ENCODE results near the gene TRAPPC3.

The TRAPPC3 gene

DNA sequence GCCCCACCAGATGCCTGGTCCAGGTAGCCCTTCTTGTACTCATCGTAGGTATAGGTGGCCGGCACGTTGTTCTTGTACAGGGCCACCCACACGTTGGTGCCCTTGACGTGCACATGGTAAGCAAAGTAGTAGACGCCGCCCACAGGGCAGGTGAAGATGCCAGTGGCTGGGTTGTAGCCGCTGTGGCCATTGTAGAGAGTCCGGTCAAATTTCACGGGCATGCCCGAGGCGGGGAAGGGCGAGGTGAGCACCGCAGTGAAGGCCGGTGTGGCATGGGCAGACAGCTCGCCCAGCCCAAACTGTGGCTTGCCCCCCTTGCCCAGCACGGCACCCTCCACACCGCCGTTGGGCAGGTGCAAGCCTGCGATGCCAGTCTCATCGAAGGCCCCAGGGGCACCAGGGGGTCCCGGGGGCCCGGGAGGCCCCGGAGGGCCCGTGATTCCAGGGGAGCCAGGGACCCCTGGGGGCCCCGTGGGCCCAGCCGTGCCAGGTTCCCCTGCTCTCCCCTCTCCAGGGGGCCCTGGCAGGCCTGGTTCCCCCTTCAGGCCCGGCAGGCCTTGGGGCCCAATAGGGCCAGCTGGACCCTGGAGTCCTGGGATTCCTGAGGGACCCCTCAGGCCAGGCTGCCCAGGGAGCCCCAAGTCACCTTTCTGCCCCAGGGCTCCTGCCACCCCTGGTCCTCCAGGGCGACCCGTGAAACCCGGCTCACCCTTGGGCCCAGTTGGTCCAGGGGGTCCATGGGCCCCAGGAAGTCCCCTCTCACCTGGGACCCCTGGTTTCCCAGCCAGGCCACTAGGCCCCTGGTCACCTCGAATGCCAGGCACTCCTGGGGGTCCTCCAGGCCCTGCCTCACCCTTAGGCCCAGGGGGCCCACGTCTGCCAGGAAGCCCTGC is 51.3 kb downstream of the TRAPPC3 start:
- DNase-seq = no peak

DNA sequence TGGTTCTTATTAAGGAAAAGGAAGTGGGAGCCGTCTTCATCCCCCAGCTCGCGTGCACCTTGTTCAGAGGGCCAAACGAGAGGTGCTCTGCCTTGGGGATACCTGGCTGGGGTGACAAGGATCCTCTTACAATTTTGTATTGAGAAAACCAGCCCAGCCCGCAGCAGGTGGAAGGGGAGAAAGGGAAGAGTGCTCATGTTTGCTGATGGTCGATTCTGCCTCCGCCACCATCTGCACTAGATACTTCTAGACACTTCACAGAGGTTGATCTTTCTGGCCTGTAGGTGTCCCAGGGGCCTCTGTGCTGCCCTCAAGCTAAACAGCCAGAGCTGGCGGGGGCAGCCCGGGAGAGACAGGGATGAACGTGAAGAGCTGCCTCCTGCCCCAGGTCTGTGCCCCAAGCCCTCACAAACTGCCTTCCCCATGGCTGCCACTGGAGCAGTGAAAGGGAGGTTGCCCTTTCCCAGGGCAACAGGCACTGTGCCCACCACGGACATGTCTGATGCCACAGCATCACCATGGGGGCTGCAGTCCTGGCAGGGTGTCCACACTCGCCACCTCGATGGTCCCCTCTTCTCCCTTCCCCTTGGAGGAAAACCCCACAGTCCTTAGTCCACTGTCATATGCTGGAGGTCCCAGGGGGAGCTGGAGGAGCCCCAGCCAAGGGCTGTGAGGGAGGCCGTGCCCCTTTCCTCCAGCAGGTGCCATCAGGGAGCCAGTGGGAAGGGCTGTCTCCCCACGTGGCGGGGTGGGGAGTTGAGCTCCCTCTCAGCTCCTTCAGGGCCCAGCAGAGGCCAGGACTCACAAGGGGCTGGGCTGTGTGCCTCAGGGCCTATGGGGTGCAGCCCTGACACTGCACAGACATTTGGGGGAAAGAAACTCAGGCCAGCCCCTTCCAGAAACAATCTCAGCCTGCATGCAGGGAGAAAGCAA is 52.5 kb downstream of the TRAPPC3 start:
- no peak for DNase-seq

DNA sequence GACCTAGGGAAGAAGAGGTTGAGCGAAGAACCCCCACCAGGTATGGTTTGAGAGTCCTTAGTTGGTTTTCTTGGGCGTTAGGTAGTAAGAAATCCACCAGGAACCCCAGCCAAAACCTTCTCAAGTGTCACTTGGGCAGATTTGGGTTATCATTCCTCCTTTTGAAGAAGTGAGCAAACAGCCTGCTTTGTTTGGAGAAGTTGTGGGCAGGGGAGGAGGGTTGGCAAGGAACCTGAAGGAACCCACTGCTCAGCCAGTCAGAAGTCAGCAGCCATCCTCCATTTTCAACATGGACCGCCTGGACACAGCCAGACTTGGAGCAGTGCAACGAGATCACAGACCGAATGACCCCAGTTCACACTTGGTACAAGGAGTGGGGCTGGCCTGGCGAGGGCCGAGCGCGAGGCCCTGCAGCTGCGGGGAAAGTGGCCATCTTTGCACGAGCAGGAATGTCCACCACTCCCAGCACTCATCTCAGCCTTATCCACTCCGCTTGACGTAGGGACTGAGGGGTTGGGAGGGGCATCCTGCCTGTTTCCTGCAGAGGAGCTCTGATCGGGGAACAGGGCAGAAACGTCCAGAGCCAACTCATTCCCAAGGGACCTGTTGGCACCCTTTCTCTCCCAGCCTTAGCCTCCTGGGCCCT is 53.4 kb downstream of the TRAPPC3 start:
- DNase-seq = no peak

DNA sequence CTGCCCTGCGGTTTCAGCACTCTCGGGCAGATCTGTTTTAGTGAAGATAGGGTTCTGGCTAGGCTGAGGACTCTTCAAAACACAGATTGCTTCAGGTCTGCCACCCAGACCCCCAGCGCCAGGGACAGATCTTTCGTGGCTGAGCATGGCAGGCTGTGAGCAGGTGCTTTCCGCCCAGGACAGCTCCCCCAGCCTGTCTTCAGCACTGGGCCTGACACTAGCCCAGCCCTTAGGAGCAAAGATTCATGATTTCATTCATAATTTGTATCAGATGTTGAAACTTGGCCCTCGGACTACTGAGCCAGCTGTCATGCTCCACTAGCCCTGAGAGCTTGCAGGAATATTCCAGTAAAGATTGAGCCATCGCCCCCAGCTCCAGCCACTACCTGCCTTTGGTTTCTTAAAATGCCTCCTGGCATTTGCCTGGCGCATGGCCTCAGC is 54.6 kb downstream of the TRAPPC3 start:
- no peak for DNase-seq

DNA sequence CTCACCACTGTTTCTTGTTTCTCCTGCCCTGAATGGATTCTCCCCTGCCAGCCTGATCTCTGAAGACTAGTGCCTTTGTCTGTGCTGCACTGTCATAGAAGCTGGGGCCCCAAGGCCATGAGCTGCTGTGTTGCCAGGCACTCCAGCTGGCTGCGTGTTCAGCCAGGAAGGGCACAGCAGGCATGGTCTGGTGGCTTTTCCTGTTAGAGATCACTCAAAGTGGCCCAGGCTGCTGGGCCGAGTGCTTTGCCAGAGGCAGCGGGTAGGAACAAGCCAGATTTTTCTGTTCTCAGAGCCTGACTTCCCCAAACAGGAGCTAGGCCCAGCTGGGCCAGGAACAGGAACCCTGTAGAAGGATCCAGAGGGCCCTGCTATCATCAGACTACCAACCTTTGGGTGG is 55.4 kb downstream of the TRAPPC3 start:
- no peak for DNase-seq

DNA sequence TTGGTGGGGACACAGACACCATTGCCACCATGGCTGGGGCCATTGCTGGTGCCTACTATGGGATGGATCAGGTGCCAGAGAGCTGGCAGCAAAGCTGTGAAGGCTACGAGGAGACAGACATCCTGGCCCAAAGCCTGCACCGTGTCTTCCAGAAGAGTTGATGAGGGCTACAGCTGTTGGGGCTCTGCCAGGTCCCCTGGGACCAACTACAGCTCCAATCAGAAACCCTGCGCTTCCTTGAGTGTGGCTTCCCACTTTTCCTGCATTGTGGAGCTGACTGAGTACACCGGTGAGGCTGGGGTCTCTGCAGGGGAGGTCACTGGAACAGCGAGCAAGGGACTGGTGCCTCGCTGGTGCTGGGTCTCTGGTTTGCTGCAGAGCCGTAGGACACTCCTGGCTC is 56.1 kb downstream of the TRAPPC3 start:
- no peak for DNase-seq

DNA sequence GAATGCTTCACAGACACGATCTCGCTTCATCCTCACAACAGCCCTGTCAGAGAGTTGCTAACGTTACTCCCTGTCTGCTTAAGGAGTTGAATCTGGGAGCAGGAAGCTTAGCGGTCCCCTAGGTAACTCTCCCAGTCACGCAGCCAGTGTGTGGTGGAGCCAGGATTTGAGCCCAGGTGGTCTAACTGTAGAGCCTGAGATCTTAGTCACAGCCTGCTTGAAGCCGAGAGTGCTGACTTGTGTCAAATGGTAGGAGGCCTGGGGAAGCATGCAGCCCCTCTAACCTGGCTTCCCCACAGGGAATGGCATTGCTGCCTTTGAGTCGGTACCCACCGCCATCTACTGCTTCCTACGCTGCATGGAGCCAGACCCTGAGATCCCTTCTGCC is 56.5 kb downstream of the TRAPPC3 start:
- DNase-seq = no peak

DNA sequence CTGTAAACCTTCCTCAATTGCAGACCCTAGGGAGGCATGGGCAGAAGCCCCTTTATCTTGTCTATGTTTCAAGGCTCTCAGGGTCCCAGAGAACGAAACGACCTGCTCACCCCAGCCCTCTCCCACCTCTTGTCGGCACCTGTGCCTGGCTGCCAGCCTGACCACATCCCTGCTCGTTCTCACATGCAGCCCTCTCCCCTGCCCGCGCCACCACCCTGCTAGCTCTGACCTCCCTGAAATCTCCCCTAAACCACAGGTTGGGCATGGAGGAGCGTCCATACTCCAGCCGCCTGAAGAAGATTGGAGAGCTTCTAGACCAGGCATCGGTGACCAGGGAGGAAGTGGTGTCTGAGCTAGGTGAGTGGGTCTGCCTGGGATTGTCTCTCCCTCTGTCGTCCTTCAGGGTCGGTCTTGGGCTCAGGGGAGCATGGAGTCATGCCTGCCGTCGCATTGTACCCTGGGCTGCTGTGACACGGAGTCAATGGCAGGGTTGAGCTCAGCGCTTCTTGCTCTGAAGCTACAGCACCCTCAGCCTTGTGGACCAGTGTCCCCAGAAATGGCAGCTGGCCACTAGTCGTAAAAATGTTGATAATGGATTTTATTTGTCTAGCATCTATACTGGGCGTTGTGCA is 57.0 kb downstream of the TRAPPC3 start:
- no peak for DNase-seq

DNA sequence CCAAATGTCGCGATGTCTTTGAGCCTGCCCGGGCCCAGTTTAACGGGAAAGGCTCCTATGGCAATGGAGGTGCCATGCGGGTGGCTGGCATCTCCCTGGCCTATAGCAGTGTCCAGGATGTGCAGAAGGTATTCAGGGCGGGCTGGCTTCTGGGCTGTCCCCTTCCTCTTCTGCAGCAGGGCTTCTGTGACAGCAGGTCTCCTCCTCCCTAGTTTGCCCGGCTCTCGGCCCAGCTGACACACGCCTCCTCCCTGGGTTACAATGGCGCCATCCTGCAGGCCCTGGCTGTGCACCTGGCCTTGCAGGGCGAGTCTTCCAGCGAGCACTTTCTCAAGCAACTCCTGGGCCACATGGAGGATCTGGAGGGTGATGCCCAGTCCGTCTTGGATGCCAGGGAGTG is 57.6 kb downstream of the TRAPPC3 start:
- DNase-seq = no peak

DNA sequence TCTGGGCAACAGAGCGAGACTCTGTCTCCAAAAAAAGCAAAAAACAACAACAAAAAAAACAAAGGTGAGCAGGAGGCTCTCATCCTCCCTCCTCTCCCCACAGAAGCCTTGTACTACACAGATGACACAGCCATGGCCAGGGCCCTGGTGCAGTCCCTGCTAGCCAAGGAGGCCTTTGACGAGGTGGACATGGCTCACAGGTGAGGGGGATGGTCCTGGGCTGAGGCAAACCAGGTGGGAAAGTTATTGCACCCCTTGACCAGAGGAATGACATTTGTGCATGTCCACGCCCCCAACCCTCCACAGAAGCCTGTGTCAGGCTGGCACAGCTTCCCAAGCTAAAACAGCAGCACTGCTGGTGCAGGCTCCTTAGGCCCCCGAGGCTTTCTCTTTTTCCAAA is 58.1 kb downstream of the TRAPPC3 start:
- DNase-seq = no peak

DNA sequence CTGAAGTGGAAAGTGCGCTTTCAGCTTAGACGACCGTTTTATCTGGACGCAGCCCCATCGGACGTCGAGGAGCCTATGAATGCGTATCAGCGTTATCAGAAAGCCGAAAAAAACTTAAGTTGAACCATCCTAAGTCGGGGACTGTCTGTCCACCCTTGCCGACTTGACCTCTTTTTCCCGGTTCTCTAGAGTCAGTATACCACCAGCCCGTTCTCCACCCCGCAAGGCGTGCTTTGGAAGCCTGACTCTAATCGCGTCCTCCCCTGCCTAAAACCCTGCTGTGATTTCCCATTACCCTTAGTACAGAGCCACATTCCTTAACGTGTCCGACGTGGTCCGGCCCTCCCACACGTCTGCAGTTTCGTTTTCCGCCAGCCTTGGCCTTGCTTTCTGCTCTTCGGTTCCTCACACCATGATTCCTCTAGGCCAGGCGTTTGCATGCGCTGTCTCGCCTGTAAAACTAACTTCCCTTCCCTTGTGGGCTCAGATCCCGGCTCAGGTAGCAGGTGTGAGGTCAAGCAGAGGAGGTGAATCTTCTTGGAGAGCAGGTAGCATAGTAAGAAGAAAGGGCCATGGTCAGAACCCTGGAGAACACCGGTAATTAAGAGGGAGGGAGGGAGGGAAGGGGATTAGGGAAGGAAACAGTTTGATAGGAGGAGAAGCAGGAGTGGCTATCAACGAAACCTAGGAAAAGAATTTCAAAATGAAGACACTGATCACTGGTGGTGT is 59.7 kb downstream of the TRAPPC3 start:
- no peak for DNase-seq

DNA sequence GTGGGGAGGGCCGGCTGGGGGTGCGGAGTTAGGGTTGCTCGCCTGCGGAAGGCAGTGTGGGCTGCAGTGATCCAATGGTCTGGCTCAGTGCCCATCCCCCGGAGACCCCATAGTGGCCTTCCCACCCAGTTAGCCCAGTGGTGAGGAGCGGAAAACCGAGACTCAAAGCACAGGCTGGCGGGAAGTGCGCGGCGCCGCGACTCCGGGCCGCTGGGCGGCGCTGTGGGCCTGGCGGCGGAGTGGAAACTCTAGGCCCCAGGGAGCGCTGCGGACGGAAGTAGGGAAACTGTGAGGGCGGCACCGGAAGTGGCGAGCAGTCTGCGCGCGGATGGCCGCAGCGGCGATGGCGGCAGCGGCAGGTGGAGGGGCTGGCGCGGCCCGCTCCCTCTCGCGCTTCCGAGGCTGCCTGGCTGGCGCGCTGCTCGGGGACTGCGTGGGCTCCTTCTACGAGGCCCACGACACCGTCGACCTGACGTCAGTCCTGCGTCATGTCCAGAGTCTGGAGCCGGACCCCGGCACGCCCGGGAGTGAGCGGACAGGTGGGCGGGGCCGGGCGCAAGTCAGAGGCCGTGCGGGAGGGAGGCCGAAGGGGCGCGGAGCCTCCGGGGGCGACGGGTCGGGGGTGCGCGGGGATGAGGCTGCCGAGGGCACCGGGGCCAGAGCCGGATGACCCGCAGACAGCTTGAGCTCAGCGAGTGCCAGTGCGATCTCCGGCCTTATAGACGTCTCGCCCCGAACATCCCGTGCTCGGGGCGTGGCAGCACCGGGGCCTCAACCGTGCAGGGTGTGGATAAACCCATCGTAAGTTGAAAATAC is 60.5 kb downstream of the TRAPPC3 start, which contains the start of gene ADPRS:
TSS of gene ADPRS (plus strand) at position 316 of the 816 bp plus-strand sequence. CDS start at position 329, 13 bp downstream.
- DNase-seq = peak; percentile 67 to 88 (median 84)

DNA sequence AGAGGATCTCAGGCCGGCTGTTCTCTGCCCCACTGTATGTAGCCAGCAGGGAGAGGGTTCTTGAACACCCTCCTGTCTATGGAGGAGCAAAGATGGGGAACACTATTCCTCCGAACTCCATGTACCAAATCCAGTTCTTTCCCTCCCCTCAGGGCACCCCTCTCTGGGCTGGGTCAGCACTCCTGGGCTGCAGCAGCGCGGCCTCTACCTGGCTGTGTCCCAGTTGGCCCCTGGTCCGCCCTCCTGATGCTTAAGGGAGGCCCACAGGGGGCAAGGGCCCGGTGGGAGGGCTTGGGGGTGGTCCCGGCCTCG is 61.1 kb downstream of the TRAPPC3 start:
- DNase-seq = no peak

DNA sequence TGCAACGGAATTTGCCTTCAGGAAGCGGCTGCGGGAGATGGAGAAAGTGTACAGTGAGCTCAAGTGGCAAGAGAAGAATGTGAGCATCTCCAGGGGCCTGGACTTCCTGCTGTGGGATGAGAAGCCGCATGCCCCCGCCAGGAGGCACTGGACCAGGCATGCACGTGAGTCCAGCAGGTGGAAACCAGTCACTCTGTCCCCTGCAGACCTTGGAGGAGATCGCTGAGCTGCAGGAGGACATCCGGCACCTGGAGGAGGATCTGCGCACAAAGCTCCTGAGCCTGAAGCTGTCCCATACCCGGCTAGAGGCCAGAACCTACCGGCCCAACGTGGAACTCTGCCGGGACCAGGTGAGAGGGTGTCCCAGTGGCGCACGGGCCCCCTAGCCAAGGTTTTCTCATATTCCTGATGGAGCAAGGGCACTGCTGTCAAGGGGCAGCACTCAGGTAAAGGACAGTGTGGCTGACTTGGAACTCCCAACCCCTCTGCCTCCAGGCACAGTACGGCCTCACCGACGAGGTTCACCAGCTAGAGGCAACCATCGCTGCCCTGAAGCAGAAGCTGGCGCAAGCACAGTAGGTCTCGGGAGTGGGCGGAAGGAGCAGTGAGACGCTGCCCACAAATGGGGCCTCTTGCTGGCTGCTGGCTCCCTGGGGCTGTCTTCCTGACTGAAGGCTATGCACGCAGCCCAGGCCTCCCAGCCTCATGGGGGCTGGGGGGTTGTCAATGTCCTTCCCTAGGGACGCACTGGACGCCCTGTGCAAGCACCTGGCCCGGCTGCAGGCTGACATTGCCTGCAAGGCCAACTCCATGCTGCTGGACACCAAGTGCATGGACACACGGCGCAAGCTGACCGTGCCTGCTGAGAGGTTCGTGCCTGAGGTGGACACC is 61.8 kb downstream of the TRAPPC3 start:
- DNase-seq = no peak

Data from activated naive CD4-positive, alpha-beta T cell (primary cell).